ENCODE data around the gene LRRC4C. TPM values are rescaled to one million over a fixed set of nuclear protein-coding genes. Genes with fewer than 3 reads are reported as not detected.
A peak's percentile ranks its signal among the peaks of the same experiment; 100 is the strongest.

LRRC4C gene
- total RNA-seq, 6 experiments from 2014 or later, result 0.25 to 0.43 (median 0.27) TPM

GRCh38 chr11:40140560-40140959 is 1318.9 kb downstream of the LRRC4C start:
- no peak for DNase-seq
- no peak overlapping the region for H3K27ac ChIP-seq
- 61% methylated on average over 5 of the region's 5 CpGs for WGBS (ENCODE audit: insufficient coverage, low coverage, low lambda C conversion rate, missing lambda C conversion rate)

DNA sequence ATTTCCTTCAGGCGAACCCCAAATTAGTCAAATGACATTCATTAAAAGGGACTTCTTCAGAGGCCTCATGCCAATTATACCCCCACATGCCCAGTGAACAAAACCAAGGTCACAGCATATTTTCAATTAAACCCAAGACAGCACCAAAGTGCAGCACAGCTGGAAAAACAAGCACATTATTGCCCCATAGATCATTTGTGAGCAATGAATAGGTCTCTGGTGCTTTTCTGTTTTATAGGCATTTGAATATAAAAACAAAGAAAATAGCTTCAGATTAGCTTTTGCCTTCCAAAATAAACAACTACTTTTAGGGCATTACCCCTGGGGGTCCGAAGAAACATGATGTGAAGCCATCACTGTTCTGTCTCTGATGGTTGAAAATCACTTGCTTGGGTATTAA is 1319.9 kb downstream of the LRRC4C start:
- Histone ChIP-seq H3K36me3 (no peaks in the 10 kb centered on the region), H3K27me3 (no peaks in the 10 kb centered on the region), H3K4me3 (no peak overlapping the region), H3K9me3 (no peaks in the 10 kb centered on the region), H3K4me1 (no peaks in the 10 kb centered on the region), H3K27ac (no peak overlapping the region)
- WGBS (ENCODE audit: insufficient coverage, low coverage, low lambda C conversion rate, missing lambda C conversion rate), result 37% methylated on average over 2 of the region's 2 CpGs
- DNase-seq (no peak), ATAC-seq (no peak)
- TF ChIP-seq CTCF (IDR thresholded peaks at IDR 0.05) (no peak), POLR2A (IDR thresholded peaks at IDR 0.05) (no peak)
- intact Hi-C loops (cut with DNase I), result no loop called here

More at GRCh38 chr11:40140560-40140959, 1318.9 kb downstream of the LRRC4C start:
- ATAC-seq, result no peak
- no peak overlapping the region for H3K4me3 ChIP-seq
- intact Hi-C loops (cut with DNase I), result no loop called here
- H3K36me3 ChIP-seq, result no peaks in the 10 kb centered on the region
- H3K9me3 ChIP-seq, result no peaks in the 10 kb centered on the region
- TF ChIP-seq CTCF (IDR thresholded peaks at IDR 0.05) (no peak), POLR2A (IDR thresholded peaks at IDR 0.05) (no peak)
- H3K4me1 ChIP-seq, result no peaks in the 10 kb centered on the region
- no peaks in the 10 kb centered on the region for H3K27me3 ChIP-seq

GRCh38 chr11:40139066-40139465 is 1320.4 kb downstream of the LRRC4C start:
- no peaks in the 10 kb centered on the region for H3K27me3 ChIP-seq
- H3K4me3 ChIP-seq, result no peak overlapping the region
- ATAC-seq (no peak), DNase-seq (no peak)
- intact Hi-C loops (cut with DNase I), result no loop called here
- TF ChIP-seq POLR2A (IDR thresholded peaks at IDR 0.05) (no peak), CTCF (IDR thresholded peaks at IDR 0.05) (no peak)
- 65% methylated on average over 3 of the region's 3 CpGs for WGBS (ENCODE audit: insufficient coverage, low coverage, low lambda C conversion rate, missing lambda C conversion rate)
- H3K9me3 ChIP-seq, result no peaks in the 10 kb centered on the region
- H3K27ac ChIP-seq, result no peak overlapping the region
- no peaks in the 10 kb centered on the region for H3K4me1 ChIP-seq
- no peaks in the 10 kb centered on the region for H3K36me3 ChIP-seq

DNA sequence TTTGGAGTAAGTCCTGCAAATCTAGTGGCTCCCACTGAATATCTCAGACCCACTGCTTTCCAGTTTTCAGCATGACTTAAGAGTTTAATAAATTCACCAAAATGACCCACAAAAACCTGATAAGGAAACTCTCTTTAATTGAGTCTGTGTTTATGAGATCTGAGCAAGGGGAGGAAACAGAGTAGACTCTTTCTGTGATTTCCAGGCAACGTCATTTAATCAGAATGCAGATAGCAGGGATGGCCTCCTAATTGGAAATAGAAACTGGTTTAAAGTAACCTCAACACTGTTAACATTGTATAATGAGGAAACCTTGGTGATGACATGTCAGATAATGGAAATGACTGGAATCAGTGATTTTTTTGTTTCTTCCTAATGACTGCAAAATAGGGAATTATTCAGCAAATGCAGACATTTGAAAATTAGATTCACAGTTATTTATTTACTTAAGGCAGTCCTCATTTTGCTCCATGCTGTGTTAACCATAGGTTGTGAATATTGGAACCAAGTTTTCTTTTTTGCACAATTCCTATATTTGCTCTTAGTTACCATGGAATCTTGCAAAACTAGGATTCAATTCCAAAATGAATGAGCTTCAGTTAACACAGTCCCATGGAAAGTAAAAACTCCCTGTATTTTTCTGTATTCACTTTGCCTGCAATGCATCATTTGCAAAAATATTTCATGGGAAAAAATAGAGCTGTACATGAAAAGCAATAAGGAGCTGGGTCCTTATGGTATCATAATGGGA is 1324.5 kb downstream of the LRRC4C start:
- DNase-seq (no peak), ATAC-seq (peak in 1 of 4 donors; percentile 7)
- H3K4me3 ChIP-seq, result no peak overlapping the region
- no peaks in the 10 kb centered on the region for H3K36me3 ChIP-seq
- H3K27ac ChIP-seq, result no peak overlapping the region
- no peaks in the 10 kb centered on the region for H3K9me3 ChIP-seq
- WGBS (ENCODE audit: insufficient coverage, low coverage, low lambda C conversion rate, missing lambda C conversion rate), result 14% methylated on average over 1 of the region's 1 CpG
- H3K27me3 ChIP-seq, result no peaks in the 10 kb centered on the region
- TF ChIP-seq POLR2A (IDR thresholded peaks at IDR 0.05), result no peak
- no peak for TF ChIP-seq CTCF (IDR thresholded peaks at IDR 0.05)
- intact Hi-C loops (cut with DNase I), result no loop called here
- no peaks in the 10 kb centered on the region for H3K4me1 ChIP-seq
